ENCODE results near the gene DPH6. TPM values are rescaled to one million over a fixed set of nuclear protein-coding genes. Genes with fewer than 3 reads are reported as not detected.

DPH6 gene
- total RNA-seq, 3 donors from 2014 or later (not counting 1 experiment from before 2014, with no cell fraction given): 10.8 to 13.3 (median 13.1) TPM

DNA sequence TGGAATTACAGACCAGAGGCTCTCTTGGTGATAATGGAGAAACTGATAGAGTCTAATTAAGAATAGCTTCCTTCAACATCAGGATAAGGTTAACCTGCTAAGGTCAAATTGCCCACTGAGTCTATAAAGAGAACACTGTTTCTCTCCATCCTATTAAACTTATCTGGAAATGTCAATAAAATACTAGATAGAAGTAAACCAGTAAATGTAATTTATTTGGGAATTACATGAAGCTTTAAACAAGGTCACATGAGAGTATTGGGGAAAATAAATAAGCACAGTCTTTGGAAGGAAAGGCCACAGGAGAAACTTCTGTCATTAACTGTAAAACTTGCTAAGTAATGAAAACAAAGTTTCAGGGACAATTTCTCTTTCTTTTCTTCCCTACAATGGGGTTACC, 118.5 kb downstream of the DPH6 start:
- TF ChIP-seq, protein P1, sequence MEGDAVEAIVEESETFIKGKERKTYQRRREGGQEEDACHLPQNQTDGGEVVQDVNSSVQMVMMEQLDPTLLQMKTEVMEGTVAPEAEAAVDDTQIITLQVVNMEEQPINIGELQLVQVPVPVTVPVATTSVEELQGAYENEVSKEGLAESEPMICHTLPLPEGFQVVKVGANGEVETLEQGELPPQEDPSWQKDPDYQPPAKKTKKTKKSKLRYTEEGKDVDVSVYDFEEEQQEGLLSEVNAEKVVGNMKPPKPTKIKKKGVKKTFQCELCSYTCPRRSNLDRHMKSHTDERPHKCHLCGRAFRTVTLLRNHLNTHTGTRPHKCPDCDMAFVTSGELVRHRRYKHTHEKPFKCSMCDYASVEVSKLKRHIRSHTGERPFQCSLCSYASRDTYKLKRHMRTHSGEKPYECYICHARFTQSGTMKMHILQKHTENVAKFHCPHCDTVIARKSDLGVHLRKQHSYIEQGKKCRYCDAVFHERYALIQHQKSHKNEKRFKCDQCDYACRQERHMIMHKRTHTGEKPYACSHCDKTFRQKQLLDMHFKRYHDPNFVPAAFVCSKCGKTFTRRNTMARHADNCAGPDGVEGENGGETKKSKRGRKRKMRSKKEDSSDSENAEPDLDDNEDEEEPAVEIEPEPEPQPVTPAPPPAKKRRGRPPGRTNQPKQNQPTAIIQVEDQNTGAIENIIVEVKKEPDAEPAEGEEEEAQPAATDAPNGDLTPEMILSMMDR (IDR thresholded peaks at IDR 0.05): no peak
- ATAC-seq: no peak
- no peak overlapping the region for H3K4me3 ChIP-seq (ENCODE audit: low read length)
- no peak overlapping the region for H3K27ac ChIP-seq (ENCODE audit: low read length)
- peaks cover 0 to 6% of the 10 kb centered on the region in 2 donors for H3K4me1 Mint-ChIP-seq
- H3K4me1 ChIP-seq (ENCODE audit: control insufficient read depth, insufficient read depth, low read length): no peaks in the 10 kb centered on the region
- no peak for DNase-seq
- no peak overlapping the region for H3K27ac Mint-ChIP-seq
- H3K9me3 ChIP-seq (ENCODE audit: control insufficient read depth, insufficient read depth, low read length): no peaks in the 10 kb centered on the region
- no peaks in the 10 kb centered on the region for H3K9me3 Mint-ChIP-seq
- no peaks in the 10 kb centered on the region for H3K27me3 Mint-ChIP-seq (ENCODE audit: low read depth in 2 of 2)
- intact Hi-C loops (cut with micrococcal nuclease): no loop called here
- H3K36me3 Mint-ChIP-seq: no peaks in the 10 kb centered on the region
- H3K36me3 ChIP-seq (ENCODE audit: control insufficient read depth, insufficient read depth, low read length): no peaks in the 10 kb centered on the region
- no peaks in the 10 kb centered on the region for H3K27me3 ChIP-seq (ENCODE audit: control insufficient read depth, insufficient read depth, low read length)
- no peak overlapping the region for H3K4me3 Mint-ChIP-seq

- Histone ChIP-seq H3K27ac (ENCODE audit: low read length) (no peak overlapping the region), H3K4me1 (ENCODE audit: control insufficient read depth, insufficient read depth, low read length) (no peaks in the 10 kb centered on the region), H3K36me3 (ENCODE audit: control insufficient read depth, insufficient read depth, low read length) (no peaks in the 10 kb centered on the region), H3K27me3 (ENCODE audit: control insufficient read depth, insufficient read depth, low read length) (no peaks in the 10 kb centered on the region), H3K4me3 (ENCODE audit: low read length) (no peak overlapping the region), H3K9me3 (ENCODE audit: control insufficient read depth, insufficient read depth, low read length) (no peaks in the 10 kb centered on the region)
- no peak overlapping the region for H3K27ac Mint-ChIP-seq
- H3K9me3 Mint-ChIP-seq: no peaks in the 10 kb centered on the region
- no peaks in the 10 kb centered on the region for H3K36me3 Mint-ChIP-seq
- TF ChIP-seq, protein P1 (IDR thresholded peaks at IDR 0.05): no peak
- no peaks in the 10 kb centered on the region for H3K27me3 Mint-ChIP-seq (ENCODE audit: low read depth in 2 of 2)
- WGBS (ENCODE audit: insufficient coverage): 44% methylated on average over 2 of the region's 3 CpGs
- no peak overlapping the region for H3K4me3 Mint-ChIP-seq
- ATAC-seq (no peak), DNase-seq (no peak)
- peaks cover 0 to 6% of the 10 kb centered on the region in 2 donors for H3K4me1 Mint-ChIP-seq
- intact Hi-C loops (cut with micrococcal nuclease): no loop called here
Measured at GRCh38 chr15:35427091-35427490, 118.9 kb downstream of the DPH6 start.

GRCh38 chr15:35410775-35411174, 135.2 kb downstream of the DPH6 start:
- no peaks in the 10 kb centered on the region for H3K4me1 Mint-ChIP-seq
- ATAC-seq: no peak
- H3K27ac ChIP-seq (ENCODE audit: low read length): no peak overlapping the region
- DNase-seq: no peak
- no CpG with 5 or more reads among the region's 1 CpG for WGBS (ENCODE audit: insufficient coverage)
- intact Hi-C loops (cut with micrococcal nuclease): no loop called here
- peaks cover 5% of the 10 kb centered on the region for H3K36me3 Mint-ChIP-seq
- H3K9me3 Mint-ChIP-seq: peaks cover 0 to 2% of the 10 kb centered on the region in 2 donors
- H3K9me3 ChIP-seq (ENCODE audit: control insufficient read depth, insufficient read depth, low read length): no peaks in the 10 kb centered on the region
- no peak overlapping the region for H3K4me3 ChIP-seq (ENCODE audit: low read length)
- no peaks in the 10 kb centered on the region for H3K27me3 ChIP-seq (ENCODE audit: control insufficient read depth, insufficient read depth, low read length)
- TF ChIP-seq, protein P1 (IDR thresholded peaks at IDR 0.05): no peak
- peaks cover 3% of the 10 kb centered on the region for H3K36me3 ChIP-seq (ENCODE audit: control insufficient read depth, insufficient read depth, low read length)
- no peaks in the 10 kb centered on the region for H3K4me1 ChIP-seq (ENCODE audit: control insufficient read depth, insufficient read depth, low read length)
- H3K27me3 Mint-ChIP-seq (ENCODE audit: low read depth in 2 of 2): no peaks in the 10 kb centered on the region
- no peak overlapping the region for H3K4me3 Mint-ChIP-seq
- H3K27ac Mint-ChIP-seq: no peak overlapping the region

DNA sequence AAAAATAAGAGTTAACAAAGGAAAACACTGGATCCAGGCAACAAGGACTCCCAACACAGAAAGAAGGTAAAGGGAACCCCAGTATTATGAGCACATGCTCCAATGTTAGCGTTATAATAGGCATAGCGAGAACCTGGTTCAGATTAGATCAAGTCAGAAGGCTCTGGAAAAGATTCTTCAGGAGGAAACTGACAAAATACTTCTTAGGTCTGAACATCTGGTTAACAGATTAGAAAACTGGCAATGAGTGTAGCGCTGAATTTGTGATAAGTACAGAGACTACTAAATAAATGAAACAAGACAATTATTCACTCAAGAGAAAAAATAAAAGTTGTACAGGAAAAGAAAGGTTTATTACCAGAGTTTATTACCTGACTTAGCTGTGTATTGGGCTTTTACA, 146.1 kb downstream of the DPH6 start:
- WGBS (ENCODE audit: insufficient coverage): 100% methylated on average over 2 of the region's 3 CpGs
- Histone ChIP-seq H3K9me3 (ENCODE audit: control insufficient read depth, insufficient read depth, low read length) (no peaks in the 10 kb centered on the region), H3K4me3 (ENCODE audit: low read length) (no peak overlapping the region), H3K4me1 (ENCODE audit: control insufficient read depth, insufficient read depth, low read length) (no peaks in the 10 kb centered on the region), H3K36me3 (ENCODE audit: control insufficient read depth, insufficient read depth, low read length) (no peaks in the 10 kb centered on the region), H3K27me3 (ENCODE audit: control insufficient read depth, insufficient read depth, low read length) (no peaks in the 10 kb centered on the region), H3K27ac (ENCODE audit: low read length) (no peak overlapping the region)
- peaks cover 6% of the 10 kb centered on the region for H3K36me3 Mint-ChIP-seq
- H3K4me1 Mint-ChIP-seq: no peaks in the 10 kb centered on the region
- TF ChIP-seq, protein P1 (IDR thresholded peaks at IDR 0.05): no peak
- DNase-seq (no peak), ATAC-seq (no peak)
- intact Hi-C loops (cut with micrococcal nuclease): no loop called here
- no peaks in the 10 kb centered on the region for H3K27me3 Mint-ChIP-seq (ENCODE audit: low read depth in 2 of 2)
- H3K9me3 Mint-ChIP-seq: peaks cover 3 to 11% of the 10 kb centered on the region in 2 donors
- H3K4me3 Mint-ChIP-seq: no peak overlapping the region
- H3K27ac Mint-ChIP-seq: no peak overlapping the region
